ENCODE results near the gene S100A2. TPM values are rescaled to one million over a fixed set of nuclear protein-coding genes. Genes with fewer than 3 reads are reported as not detected.
"Not testable (repeated sequence)": the region's sequence is repeated elsewhere in the genome, so short reads cannot be mapped to it uniquely, and the experiment has no call there.

The S100A2 gene
- polyA plus RNA-seq, 4 donors: 6.0 to 9.8 (median 8.9) TPM

DNA sequence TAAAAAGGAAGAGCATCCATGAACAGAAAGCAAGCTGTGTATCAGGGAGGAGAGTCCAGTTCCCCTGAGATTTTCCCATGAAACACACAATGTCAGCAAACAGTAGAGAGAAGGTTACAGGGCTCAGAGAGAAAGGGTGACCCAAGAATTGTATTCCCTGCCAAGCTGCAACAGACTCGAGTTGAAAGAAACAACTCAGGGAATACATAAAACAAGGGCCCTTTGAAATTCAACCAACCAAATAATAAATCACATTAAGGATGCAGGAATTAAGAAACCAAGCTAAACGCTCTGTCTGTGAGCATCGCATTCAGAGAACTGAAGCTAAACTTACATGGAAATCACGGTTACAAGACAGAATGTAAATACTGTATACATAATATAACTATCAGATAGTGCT, 27.1 kb upstream of the S100A2 start:
- DNase-seq (ENCODE audit: low read depth in 4 of 4, low spot score in 2 of 4): no peak

GRCh38 chr1:153588482-153588881, 22.8 kb upstream of the S100A2 start:
- no peak for DNase-seq (ENCODE audit: low read depth in 4 of 4, low spot score in 2 of 4)

DNA sequence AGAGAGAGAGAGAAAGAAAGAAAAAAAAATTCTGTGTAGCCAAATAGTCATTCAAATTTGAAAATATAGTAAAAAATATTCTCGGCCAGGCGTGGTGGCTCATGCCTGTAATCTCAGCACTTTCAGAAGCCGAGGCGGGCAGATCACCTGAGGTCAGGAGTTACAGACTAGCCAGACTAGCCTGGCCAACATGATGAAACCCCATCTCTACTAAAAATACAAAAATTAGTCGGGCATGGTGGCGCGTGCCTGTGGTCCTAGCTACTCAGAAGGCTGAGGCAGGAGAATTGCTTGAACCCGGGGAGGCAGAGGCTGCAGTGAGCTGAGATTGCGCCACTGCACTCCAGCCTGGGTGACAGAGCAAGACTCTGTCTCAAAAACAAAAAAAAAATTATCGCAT, 22.4 kb upstream of the S100A2 start:
- DNase-seq (ENCODE audit: low read depth in 4 of 4, low spot score in 2 of 4): not testable (repeated sequence)

- DNase-seq (ENCODE audit: low read depth in 4 of 4, low spot score in 2 of 4): no peak
Observed at GRCh38 chr1:153587314-153587713, 21.7 kb upstream of the S100A2 start.

- DNase-seq (ENCODE audit: low read depth in 4 of 4, low spot score in 2 of 4): no peak
Observed at GRCh38 chr1:153586347-153586746, 20.7 kb upstream of the S100A2 start.

GRCh38 chr1:153585006-153585405, 19.4 kb upstream of the S100A2 start:
- DNase-seq (ENCODE audit: low read depth in 4 of 4, low spot score in 2 of 4): no peak

GRCh38 chr1:153583976-153584375, 18.3 kb upstream of the S100A2 start:
- no peak for DNase-seq (ENCODE audit: low read depth in 4 of 4, low spot score in 2 of 4)

- DNase-seq (ENCODE audit: low read depth in 4 of 4, low spot score in 2 of 4): not testable (repeated sequence)
Observed at GRCh38 chr1:153583514-153583913, 17.9 kb upstream of the S100A2 start.

DNA sequence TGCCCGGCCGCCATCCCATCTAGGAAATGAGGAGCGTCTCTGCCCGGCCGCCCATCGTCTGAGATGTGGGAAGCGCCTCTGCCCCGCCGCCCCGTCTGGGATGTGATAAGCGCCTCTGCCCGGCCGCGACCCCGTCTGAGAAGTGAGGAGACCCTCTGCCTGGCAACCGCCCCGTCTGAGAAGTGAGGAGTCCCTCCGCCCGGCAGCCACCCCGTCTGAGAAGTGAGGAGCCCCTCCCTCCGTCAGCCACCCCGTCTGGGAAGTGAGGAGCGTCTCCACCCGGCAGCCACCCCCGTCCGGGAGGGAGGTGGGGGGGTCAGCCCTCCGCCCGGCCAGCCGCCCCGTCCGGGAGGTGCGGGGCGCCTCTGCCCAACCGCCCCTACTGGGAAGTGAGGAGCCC, 17.2 kb upstream of the S100A2 start:
- not testable (repeated sequence) for DNase-seq (ENCODE audit: low read depth in 4 of 4, low spot score in 2 of 4)

- DNase-seq (ENCODE audit: low read depth in 4 of 4, low spot score in 2 of 4): no peak
Observed at GRCh38 chr1:153578936-153579335, 13.3 kb upstream of the S100A2 start.

GRCh38 chr1:153578490-153578889, 12.8 kb upstream of the S100A2 start:
- DNase-seq (ENCODE audit: low read depth in 4 of 4, low spot score in 2 of 4): no peak

DNA sequence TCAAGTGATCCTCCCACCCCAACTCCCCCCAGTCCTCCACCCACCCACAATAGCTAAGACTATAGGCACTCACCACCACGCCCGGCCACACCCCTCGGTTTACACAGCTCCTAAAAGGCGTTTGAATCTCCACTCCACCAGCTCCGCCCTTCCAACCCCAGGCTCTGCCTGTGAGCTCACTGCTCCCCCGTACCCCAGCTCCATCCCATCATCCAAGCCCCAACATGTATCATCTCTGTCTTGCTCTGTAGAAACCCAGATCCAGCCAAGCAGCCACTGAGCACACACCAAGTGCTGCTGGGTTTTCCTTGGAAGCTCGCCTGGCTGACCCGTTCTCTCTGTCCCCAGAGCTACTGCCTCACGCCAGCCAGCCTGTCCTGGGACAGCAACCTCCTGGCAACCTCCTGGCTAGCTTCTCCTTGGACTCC, 12.0 kb upstream of the S100A2 start:
- DNase-seq (ENCODE audit: low read depth in 4 of 4, low spot score in 2 of 4): no peak

DNA sequence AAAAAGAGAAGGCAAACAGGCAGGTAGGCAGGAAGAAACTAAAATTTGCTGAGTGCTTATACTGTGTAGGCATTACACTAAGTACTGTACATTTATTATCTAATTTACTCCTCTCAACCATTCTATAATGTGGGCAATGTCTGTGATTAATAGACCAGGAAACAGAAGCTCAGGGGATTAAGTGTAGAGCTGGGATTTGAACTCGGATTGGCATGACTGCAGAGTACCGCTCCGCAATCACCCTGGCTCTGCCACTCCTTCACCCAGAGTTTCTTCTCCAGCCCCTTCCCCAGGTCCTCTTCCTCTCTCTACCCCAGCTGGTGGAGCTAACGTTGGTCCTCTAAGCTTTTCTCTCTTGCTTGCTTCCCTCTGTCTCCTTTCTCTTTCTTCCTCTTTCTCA, 11.5 kb upstream of the S100A2 start:
- no peak for DNase-seq (ENCODE audit: low read depth in 4 of 4, low spot score in 2 of 4)

DNA sequence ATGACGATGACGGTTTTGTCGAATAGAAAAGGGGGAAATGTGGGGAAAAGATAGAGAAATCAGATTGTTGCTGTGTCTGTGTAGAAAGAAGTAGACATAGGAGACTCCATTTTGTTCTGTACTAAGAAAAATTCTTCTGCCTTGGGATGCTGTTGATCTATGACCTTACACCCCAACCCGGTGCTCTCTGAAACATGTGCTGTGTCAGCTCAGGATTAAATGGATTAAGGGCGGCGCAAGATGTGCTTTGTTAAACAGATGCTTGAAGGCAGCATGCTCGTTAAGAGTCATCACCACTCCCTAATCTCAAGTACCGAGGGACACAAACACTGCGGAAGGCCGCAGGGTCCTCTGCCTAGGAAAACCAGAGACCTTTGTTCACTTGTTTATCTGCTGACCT, 9.9 kb upstream of the S100A2 start:
- DNase-seq (ENCODE audit: low read depth in 4 of 4, low spot score in 2 of 4): not testable (repeated sequence)

GRCh38 chr1:153575081-153575491, 9.4 kb upstream of the S100A2 start:
- not testable (repeated sequence) for DNase-seq (ENCODE audit: low read depth in 4 of 4, low spot score in 2 of 4)

DNA sequence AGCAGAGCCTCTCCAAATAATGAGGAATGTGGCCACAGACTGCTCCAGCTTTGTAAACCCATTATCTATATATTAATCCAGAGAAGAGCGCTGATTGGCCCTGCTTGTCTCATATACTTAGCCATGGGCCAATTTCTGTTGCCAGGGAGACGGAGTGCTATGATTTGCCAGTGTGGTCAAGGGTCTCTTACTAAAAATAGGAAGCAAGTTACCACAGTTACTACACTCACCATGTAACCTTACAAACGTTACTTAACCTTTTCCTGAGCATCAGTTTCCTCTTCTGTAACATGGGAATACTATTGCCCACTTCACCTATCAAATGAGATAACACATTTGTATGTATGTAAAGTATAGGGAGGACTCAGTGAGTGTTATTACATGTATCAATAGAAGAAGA, 7.7 kb upstream of the S100A2 start:
- no peak for DNase-seq (ENCODE audit: low read depth in 4 of 4, low spot score in 2 of 4)

- DNase-seq (ENCODE audit: low read depth in 4 of 4, low spot score in 2 of 4): no peak
Observed at GRCh38 chr1:153572569-153573015, 6.9 kb upstream of the S100A2 start.

DNA sequence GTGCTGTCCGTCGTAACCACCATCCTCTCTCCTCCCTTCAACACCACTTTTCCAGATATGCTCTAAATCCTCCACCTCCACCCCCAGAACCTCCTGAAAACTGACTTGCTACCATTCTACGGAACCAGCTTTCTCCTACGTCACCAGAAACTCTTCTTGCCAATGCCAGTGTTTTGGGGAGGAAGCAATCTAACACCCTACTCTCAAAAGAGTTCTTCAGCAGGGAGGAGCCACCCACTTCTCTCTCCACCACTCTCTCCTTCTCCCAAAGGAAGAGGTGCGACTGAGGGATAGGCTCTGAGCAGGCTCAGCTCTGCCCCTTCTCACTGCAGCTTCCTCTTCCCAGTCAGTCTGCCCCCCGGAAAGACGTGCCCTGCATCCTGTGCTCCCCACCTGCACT, 6.1 kb upstream of the S100A2 start:
- DNase-seq (ENCODE audit: low read depth in 4 of 4, low spot score in 2 of 4): no peak

DNA sequence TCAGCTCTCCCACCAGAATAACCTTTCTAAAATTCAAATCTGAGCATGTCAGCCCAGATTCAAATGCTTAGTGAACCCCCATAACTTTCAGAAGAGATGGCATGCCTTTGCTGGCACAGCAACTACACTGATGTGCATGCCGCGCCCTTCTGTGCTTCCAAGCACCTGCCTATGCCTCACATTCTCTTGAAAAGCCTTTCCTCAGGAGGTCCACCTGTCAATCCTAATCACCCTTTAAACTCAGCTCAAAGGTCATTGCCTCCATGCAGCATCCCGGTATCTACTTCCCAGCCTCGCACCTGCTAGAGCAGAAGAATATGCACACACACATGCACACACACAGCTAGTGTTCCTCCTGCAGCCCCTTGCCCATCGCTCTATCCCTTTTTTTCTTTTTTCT, 5.2 kb upstream of the S100A2 start:
- no peak for DNase-seq (ENCODE audit: low read depth in 4 of 4, low spot score in 2 of 4)

DNA sequence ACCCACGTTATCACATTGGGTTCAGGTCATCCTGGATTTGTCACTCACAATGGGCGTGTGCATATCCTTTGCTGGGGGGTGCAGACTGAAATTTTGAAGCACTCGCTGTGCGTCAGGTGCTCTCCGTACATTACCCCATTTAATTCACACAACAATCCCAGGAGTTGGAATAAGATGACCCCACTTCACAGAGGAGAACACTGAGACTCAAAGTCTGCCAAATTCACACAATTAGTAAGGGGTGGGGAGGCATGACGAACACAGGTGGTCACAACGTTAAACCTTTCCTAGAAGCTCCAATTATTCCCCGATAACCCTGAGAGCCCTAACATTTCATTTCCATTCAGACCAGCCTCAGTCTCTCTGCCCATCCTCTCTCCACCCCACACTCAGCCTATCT, 3.8 kb upstream of the S100A2 start:
- no peak for DNase-seq (ENCODE audit: low read depth in 4 of 4, low spot score in 2 of 4)

GRCh38 chr1:153568367-153569099, 2.9 kb upstream of the S100A2 start:
- peak in 3 of 4 donors; percentile 69 to 86 (median 82) for DNase-seq (ENCODE audit: low read depth in 4 of 4, low spot score in 2 of 4)

GRCh38 chr1:153567621-153568366, 2.1 kb upstream of the S100A2 start:
- no peak for DNase-seq (ENCODE audit: low read depth in 4 of 4, low spot score in 2 of 4)
